ENCODE measurements around the gene GNB1L. TPM values are rescaled to one million over a fixed set of nuclear protein-coding genes. Genes with fewer than 3 reads are reported as not detected.

The GNB1L gene
- total and polyA plus RNA-seq, 7 donors: 2.5 to 15.0 (median 5.3) TPM

- TF ChIP-seq POLR2AphosphoS5 (IDR thresholded peaks at IDR 0.05) (no peak), POLR2A (IDR thresholded peaks at IDR 0.05) (no peak), EP300 (IDR thresholded peaks at IDR 0.05) (no peak)
- TF ChIP-seq, protein P1, sequence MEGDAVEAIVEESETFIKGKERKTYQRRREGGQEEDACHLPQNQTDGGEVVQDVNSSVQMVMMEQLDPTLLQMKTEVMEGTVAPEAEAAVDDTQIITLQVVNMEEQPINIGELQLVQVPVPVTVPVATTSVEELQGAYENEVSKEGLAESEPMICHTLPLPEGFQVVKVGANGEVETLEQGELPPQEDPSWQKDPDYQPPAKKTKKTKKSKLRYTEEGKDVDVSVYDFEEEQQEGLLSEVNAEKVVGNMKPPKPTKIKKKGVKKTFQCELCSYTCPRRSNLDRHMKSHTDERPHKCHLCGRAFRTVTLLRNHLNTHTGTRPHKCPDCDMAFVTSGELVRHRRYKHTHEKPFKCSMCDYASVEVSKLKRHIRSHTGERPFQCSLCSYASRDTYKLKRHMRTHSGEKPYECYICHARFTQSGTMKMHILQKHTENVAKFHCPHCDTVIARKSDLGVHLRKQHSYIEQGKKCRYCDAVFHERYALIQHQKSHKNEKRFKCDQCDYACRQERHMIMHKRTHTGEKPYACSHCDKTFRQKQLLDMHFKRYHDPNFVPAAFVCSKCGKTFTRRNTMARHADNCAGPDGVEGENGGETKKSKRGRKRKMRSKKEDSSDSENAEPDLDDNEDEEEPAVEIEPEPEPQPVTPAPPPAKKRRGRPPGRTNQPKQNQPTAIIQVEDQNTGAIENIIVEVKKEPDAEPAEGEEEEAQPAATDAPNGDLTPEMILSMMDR (IDR thresholded peaks at IDR 0.05): no peak
- Histone ChIP-seq H3K36me3 (peaks cover 0 to 37% (median 8%) of the 10 kb centered on the region in 4 donors), H3K4me1 (peaks cover 0 to 21% (median 4%) of the 10 kb centered on the region in 4 donors), H3K27me3 (no peaks in the 10 kb centered on the region), H3K4me3 (no peak overlapping the region), H3K27ac (no peak overlapping the region), H3K9me3 (no peaks in the 10 kb centered on the region)
- 94 to 95% methylated on average over 15 of the region's 15 CpGs for WGBS, 2 donors
- no peak for DNase-seq
- intact Hi-C loops (cut with DNase I): no loop called here
These were observed 38.7 kb upstream of the GNB1L start for GRCh38 chr22:19893363-19893762.

DNA sequence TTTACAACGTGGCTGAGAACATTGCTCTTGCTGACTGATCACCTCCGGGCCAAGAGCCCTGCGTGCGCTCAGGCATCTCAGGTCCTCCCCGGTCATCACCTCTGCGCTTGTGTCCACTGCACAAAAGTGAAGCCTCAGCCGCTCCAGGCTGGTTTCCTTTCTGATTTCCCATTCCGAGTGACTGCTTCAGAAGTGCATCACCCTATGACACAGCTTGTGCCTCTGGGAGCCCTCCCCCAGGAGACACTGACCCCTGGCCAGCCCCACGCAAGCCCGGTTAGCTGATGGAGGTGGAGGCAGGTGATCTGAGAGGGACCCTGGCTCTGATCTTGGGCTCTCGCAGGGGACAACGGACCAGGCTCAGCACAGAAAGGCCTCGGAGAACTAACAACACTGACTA lies 38.3 kb upstream of the GNB1L start:
- WGBS, 2 donors: 88 to 91% methylated on average over 13 of the region's 13 CpGs
- no peak for TF ChIP-seq EP300 (IDR thresholded peaks at IDR 0.05)
- no peak for TF ChIP-seq POLR2AphosphoS5 (IDR thresholded peaks at IDR 0.05)
- TF ChIP-seq POLR2A (IDR thresholded peaks at IDR 0.05): no peak
- TF ChIP-seq, protein P1 (IDR thresholded peaks at IDR 0.05): no peak
- intact Hi-C loops (cut with DNase I): no loop called here
- no peak for DNase-seq
- H3K27me3 ChIP-seq: no peaks in the 10 kb centered on the region
- H3K27ac ChIP-seq: peak overlapping the region in 1 of 4 donors; percentile 3
- no peaks in the 10 kb centered on the region for H3K9me3 ChIP-seq
- H3K4me1 ChIP-seq: peaks cover 0 to 21% (median 4%) of the 10 kb centered on the region in 4 donors
- H3K4me3 ChIP-seq: no peak overlapping the region
- H3K36me3 ChIP-seq: peaks cover 0 to 33% (median 8%) of the 10 kb centered on the region in 4 donors

DNA sequence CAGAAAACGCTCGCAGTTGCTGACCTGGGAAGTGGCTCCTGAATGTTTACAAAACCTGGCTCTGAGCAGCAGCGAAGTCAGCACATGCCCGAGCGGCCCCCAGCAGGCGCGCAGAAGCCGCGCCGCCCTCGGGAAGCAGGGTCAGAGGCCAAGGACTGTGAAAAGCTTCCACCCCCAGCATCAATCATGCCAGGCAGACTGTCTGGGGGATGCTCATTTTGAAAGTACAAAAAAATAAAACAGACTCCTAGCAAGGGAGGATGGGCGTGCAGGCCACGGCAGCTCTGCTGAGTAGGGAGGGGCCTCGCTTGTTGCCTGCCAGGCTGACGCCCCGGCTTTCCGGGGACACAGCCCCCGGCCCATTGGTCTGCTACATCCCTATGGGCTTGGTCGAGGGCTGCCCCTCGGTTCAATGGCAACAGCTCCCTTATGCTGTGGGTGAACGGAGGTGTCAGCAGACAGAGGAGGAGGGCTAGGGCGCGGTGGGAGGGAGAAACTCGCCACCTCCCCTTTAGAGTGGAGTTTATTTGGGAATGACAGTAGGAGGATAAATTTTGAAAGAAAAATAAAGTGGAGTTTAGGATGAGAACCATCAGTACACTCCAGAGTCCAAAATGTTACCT lies 37.7 kb upstream of the GNB1L start:
- H3K4me3 ChIP-seq: no peak overlapping the region
- H3K4me1 ChIP-seq: peaks cover 0 to 21% (median 4%) of the 10 kb centered on the region in 4 donors
- H3K9me3 ChIP-seq: no peaks in the 10 kb centered on the region
- peak overlapping the region in 2 of 4 donors; percentile 3 to 6 for H3K27ac ChIP-seq
- H3K36me3 ChIP-seq: peaks cover 0 to 31% (median 4%) of the 10 kb centered on the region in 4 donors
- intact Hi-C loops (cut with DNase I): no loop called here
- no peak for DNase-seq
- TF ChIP-seq POLR2A (IDR thresholded peaks at IDR 0.05) (no peak), EP300 (IDR thresholded peaks at IDR 0.05) (no peak), POLR2AphosphoS5 (IDR thresholded peaks at IDR 0.05) (no peak)
- TF ChIP-seq, protein P1 (IDR thresholded peaks at IDR 0.05): no peak
- no peaks in the 10 kb centered on the region for H3K27me3 ChIP-seq
- WGBS, 2 donors: 43 to 78% methylated on average over 24 of the region's 24 CpGs

DNA sequence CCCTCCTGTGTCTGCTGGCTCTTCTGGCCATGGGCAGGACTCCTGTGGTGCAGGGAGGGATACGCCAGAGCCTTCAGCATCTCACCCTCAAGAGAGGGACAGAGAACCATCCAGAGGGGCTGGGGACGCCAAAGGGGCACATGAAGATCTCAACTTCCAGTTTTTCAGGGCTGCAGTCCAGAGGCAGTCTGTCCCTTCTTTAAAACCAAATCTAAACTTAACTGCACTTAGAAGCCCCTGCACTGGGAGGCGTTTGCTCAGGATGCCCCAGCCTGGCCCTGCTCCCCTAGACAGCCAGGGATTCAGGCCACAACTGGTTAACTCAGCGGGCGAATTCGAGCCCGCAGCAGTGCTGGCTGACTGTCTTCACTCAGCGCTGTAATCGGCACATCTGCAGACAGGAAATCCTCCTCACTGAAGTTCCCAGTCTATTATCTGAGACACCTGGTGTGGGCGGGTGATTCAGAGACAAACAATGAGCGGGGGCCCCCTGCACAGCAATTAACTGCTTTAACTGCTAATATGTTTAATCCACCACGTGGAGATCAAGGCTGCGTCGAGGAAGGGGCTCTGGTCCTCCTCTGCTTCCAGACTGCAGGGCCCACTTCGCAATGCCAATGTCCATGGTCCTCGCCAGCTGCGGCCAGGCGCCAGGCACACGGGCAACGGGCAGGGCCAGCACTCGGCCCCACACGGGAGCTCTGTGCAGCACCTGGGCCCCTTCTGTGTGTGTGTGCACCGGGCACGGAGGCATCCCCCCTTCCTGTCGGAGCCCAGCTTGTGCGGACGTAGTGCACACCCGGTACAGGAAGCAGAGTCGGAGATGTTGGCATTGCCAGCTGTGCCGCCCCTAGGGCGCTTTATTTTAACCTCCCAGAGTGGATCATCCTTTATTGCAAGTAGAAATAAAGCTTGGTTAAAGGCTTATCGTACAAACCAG lies 36.9 kb upstream of the GNB1L start:
- no peak for DNase-seq
- Histone ChIP-seq H3K27me3 (no peaks in the 10 kb centered on the region), H3K36me3 (peaks cover 0 to 27% (median 6%) of the 10 kb centered on the region in 4 donors), H3K27ac (peak overlapping the region in 1 of 4 donors; percentile 6), H3K4me3 (no peak overlapping the region), H3K9me3 (no peaks in the 10 kb centered on the region), H3K4me1 (peaks cover 0 to 21% (median 4%) of the 10 kb centered on the region in 4 donors)
- intact Hi-C loops (cut with DNase I): no loop called here
- TF ChIP-seq POLR2A (IDR thresholded peaks at IDR 0.05) (no peak), POLR2AphosphoS5 (IDR thresholded peaks at IDR 0.05) (no peak), EP300 (IDR thresholded peaks at IDR 0.05) (no peak)
- TF ChIP-seq, protein P1 (IDR thresholded peaks at IDR 0.05): no peak
- WGBS, 2 donors: 26 to 70% methylated on average over 32 of the region's 32 CpGs
